BJ (cell line): ENCODE measurements around the gene ABCG8. TPM values are rescaled to one million over a fixed set of nuclear protein-coding genes. Genes with fewer than 3 reads are reported as not detected.

Source experiments
- CTCF ChIA-PET: fragments of 350-600 bp; formaldehyde crosslinking; extraction: SDS; loops from one replicate; lab custom pipeline; 2021; ENCODE audit warnings: antibody characterized with exemption, inconsistent platforms; lab: Yijun Ruan, JAX
- POLR2A ChIA-PET: fragments of 300-600 bp; sonication (Branson Sonifier 250); formaldehyde crosslinking; extraction: SDS; loops from one replicate; lab custom pipeline; 2021; ENCODE audit warnings: antibody characterized with exemption; lab: Charles Lee
- DNase-seq: peaks from one replicate; pipeline ENCODE4 v3.0.0-alpha.2; 2011; ENCODE audit warnings: low read depth
- H3K27me3 ChIP-seq: 2 replicates; pipeline ENCODE4 v1.6.0; 2011; ENCODE audit warnings: low read length; ENCODE audit not compliant: control insufficient read depth, insufficient read depth
- H3K36me3 ChIP-seq: 2 replicates; pipeline ENCODE4 v1.5.1; 2011; ENCODE audit warnings: low read length; ENCODE audit not compliant: control insufficient read depth, insufficient read depth
- H3K4me3 ChIP-seq: 2 replicates; pipeline ENCODE4 v1.5.1; 2011; ENCODE audit warnings: low read depth, mild to moderate bottlenecking, control low read depth, low read length
- polyA plus RNA-seq: library from polyadenylated mRNA; depleted of rRNA; stranded (reverse); fragments of >200 nt; gene quantifications from 2 replicates; pipeline ENCODE4 v1.2.3, GENCODE V29; 2011
- TF ChIP-seq, protein P1 (sequence below): IDR thresholded peaks from 2 replicates; pipeline ENCODE4 v1.5.1; 2011; ENCODE audit warnings: low read depth, mild to moderate bottlenecking, control low read depth, inconsistent platforms, low read length, moderate library complexity; ENCODE audit not compliant: insufficient read depth

ABCG8 gene
- polyA plus RNA-seq, 1 experiment = not detected

DNA sequence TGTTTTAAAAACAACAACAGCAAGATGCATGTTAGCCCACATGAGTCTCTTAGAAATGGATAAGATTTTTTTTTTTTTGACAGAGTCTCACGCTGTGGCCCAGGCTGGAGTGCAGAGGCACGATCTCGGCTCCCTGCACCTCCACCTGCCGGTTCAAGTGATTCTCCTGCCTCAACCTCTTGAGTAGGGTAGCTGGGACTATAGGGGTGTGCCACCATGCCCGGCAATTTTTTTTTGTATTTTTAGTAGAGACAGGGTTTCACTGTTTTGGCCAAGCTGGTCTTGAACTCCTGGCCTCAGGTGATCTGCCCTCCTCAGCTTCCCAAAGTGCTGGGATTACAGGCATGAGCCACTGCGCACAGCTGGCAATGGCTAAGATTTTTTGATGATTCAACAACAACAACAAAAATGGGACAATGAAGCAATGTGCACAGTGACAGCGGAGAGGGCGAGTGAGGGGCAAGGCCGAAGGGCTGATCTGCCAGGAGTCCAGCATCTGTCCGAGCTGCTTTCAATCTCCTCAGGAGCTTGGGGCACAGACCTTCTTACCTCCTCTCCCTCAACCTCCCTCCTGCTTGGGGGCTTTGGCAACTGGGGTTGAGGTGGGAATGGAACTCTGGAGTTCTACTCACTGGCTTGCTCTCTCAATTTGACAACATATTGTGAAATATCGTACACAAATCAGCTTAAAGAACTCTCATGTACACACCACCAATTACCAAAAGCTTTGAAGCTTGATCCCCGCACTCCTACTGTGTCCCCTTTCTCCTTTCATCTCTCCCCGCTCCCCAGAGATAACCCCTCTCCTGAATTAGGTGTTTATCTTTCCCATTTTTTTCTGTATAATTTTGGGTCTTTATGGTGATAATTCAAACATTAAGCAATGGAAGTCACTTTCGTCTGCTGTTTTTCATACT is 3.4 kb downstream of the ABCG8 start:
- peaks cover 11% of the 10 kb centered on the region for H3K27me3 ChIP-seq
- no peak for DNase-seq
- no peaks in the 10 kb centered on the region for H3K36me3 ChIP-seq
- TF ChIP-seq, protein P1, sequence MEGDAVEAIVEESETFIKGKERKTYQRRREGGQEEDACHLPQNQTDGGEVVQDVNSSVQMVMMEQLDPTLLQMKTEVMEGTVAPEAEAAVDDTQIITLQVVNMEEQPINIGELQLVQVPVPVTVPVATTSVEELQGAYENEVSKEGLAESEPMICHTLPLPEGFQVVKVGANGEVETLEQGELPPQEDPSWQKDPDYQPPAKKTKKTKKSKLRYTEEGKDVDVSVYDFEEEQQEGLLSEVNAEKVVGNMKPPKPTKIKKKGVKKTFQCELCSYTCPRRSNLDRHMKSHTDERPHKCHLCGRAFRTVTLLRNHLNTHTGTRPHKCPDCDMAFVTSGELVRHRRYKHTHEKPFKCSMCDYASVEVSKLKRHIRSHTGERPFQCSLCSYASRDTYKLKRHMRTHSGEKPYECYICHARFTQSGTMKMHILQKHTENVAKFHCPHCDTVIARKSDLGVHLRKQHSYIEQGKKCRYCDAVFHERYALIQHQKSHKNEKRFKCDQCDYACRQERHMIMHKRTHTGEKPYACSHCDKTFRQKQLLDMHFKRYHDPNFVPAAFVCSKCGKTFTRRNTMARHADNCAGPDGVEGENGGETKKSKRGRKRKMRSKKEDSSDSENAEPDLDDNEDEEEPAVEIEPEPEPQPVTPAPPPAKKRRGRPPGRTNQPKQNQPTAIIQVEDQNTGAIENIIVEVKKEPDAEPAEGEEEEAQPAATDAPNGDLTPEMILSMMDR = no peak
- ChIA-PET POLR2A (no interaction called here), CTCF (interaction anchor here (1.0 kb wide), 1 partner anchor 9 kb away, joined by 6 read pairs; no protein-coding TSS in a partner anchor)
- H3K4me3 ChIP-seq = no peak overlapping the region

DNA sequence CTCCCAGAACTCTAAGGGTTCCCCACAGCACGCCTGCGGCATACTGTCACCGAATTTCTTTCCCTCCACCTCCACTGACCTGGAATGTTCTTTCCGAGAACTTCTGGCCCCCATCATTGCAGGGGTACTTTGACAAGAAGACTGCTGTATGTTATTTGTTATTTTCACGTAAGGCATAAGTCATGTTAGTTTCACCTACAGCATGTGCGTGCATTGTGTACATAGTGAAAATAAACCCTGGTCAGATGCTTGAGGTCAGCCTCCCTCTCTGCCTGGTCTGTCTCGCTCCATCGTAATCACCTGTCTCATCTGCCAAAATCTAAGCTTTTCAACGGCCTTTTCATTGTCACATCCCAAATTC is 4.1 kb downstream of the ABCG8 start:
- H3K4me3 ChIP-seq = no peak overlapping the region
- DNase-seq = no peak
- H3K36me3 ChIP-seq = no peaks in the 10 kb centered on the region
- POLR2A ChIA-PET = no interaction called here
- CTCF ChIA-PET = no interaction called here
- peaks cover 11% of the 10 kb centered on the region for H3K27me3 ChIP-seq
- TF ChIP-seq, protein P1 = no peak

DNA sequence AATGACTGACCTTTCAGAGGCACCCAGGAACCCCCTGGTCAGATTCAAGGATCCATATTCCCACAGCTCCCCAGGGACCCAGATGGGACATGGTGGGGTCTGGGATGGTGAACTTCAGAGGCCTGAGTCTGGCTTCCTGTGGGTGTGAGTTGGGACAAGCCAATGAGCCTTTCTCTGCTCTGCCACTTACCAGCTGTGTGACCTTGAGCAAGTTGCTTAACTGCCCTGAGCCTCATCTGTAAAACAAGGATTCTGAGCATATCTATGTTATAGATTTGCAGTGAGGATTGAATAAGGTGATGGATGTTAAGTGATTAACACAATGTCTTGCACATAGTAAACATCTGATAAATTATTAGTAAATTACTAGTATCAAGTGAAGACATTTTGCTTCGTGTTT is 6.4 kb downstream of the ABCG8 start:
- CTCF ChIA-PET = no interaction called here
- DNase-seq = no peak
- no peaks in the 10 kb centered on the region for H3K36me3 ChIP-seq
- no peak overlapping the region for H3K4me3 ChIP-seq
- H3K27me3 ChIP-seq = peaks cover 13% of the 10 kb centered on the region
- POLR2A ChIA-PET = no interaction called here
- TF ChIP-seq, protein P1 = no peak

DNA sequence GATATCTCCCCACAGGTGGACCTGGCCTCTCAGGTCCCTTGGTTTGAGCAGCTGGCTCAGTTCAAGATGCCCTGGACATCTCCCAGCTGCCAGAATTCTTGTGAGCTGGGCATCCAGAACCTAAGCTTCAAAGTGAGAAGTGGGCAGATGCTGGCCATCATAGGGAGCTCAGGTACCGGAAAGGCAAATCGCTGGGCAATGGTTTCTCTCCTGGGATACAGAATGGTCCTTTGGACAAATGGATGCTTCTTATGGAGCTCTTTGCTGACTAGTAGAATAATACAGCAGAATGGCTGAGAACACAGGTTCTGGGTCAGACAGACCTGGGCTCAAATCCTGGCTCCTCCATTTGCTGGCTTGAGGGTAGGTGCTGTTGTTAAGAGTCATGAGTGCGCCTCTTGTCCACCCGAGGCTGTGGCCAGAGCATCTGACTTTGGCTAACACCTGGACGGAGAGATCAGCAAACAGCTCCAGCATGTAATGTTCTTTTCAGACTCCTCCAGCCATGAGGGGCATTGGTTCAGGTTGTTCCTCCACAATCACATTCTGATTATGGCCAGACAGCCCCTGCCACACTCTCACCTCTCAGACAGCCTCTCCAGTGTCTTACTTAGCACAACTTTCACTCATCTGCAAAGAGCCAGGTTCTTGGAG is 7.5 kb downstream of the ABCG8 start:
- no peak for DNase-seq
- ChIA-PET POLR2A (no interaction called here), CTCF (no interaction called here)
- Histone ChIP-seq H3K4me3 (no peak overlapping the region), H3K36me3 (no peaks in the 10 kb centered on the region), H3K27me3 (peaks cover 15% of the 10 kb centered on the region)
- TF ChIP-seq, protein P1 = no peak

DNA sequence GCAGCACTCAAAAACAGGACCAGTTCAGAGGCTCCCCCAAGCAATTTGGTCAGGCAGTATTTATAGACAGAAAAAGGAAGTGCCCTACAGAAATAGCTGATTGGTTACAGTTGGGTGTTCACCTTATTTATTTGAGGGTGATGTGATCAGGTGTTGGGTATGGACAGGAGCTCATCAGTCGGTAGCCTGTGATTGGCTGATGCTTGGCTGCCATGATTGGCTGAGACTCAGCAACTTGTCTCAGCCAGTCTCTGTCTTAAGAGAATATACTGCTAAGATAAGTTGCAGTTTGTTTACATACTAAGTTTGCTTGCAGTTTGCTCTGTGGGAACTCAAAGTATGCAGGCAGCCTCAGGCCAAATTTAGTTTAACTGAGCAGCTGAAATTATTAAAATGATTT is 9.4 kb downstream of the ABCG8 start:
- no peak for DNase-seq
- ChIA-PET CTCF (no interaction called here), POLR2A (no interaction called here)

More for the DNA sequence above, 9.4 kb downstream of the ABCG8 start:
- Histone ChIP-seq H3K4me3 (no peak overlapping the region), H3K27me3 (peaks cover 9% of the 10 kb centered on the region), H3K36me3 (no peaks in the 10 kb centered on the region)
- TF ChIP-seq, protein P1 = no peak
